NCI-H1092 treated with DMSO at 0.1 percent for 48 hours (cell line): ENCODE measurements around the gene ULBP2.
"Not testable (repeated sequence)": the region's sequence is repeated elsewhere in the genome, so short reads cannot be mapped to it uniquely, and the experiment has no call there.

Experiments used
- DNase-seq: peaks from one replicate; lab custom pipeline; 2025; lab: John Stamatoyannopoulos, UW

ULBP2 gene, protein sequence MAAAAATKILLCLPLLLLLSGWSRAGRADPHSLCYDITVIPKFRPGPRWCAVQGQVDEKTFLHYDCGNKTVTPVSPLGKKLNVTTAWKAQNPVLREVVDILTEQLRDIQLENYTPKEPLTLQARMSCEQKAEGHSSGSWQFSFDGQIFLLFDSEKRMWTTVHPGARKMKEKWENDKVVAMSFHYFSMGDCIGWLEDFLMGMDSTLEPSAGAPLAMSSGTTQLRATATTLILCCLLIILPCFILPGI

DNA sequence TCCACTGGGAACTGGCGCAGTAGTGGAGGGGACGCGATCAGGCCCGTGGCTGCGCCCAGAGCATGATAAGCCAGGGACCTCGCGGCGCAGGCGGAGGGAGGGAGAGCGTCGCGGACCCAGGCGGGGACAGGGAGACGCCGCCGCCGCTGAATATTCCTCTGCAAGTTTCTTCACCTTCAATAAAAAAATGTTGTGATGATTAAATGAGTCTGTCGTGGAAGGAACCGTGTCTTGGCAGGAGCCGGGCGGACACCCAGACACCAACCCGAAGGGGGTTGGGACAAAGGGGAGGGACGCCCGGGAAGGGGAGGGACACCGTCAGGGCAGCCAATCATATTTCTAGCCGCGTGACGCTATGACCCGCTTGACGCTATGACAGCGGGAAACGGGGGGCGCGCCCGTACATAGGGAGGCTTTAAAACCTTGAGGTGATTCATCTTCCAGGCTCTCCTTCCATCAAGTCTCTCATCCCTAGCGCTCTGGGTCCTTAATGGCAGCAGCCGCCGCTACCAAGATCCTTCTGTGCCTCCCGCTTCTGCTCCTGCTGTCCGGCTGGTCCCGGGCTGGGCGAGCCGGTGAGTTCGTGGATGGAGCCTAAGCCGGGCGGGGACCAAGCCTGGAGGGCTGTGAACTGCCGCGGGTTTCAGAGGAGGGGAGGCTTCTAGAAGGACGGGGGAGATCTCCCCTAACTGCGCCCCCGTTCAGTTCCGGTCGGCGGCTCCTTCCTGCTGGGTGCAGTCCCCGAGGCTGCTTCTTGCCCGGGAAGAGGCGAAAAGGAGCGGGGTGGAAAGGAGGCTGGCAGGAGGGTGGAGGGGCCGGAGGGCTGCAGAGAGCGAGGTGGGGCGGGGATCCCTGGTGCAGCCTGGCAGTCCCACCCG lies at the start of gene ULBP2:
ULBP2 (plus strand) TSS at position 432 of the 878 bp plus-strand sequence; CDS start at position 491, 59 bp downstream.
- peak; percentile 84 for DNase-seq

DNA sequence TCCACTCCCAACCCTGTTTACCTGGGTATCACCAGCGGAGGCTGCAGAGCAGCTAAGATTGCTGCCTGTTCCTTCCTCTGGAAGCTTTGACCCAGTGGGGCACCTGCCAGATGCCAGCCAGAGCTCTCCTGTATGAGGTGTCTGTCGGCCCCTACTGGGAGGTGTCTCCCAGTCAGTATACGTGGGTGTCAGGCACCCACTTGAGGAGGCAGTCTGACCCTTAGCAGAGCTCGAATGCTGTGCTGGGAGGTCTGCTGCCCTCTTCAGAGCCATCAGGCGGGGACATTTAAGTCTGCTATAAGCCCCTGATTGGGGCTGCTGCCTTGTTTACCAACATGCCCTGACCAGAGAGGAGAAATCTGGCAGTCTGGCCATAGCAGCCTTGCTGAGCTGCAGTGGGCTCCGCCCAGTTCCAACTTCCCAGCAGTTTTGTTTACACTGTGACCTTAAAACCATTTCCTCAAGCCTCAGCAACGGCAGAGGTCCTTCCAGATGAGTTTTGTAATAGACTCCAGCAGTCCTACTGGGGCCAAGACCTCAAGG lies 46.7 kb upstream of the ULBP2 start:
- no peak for DNase-seq

DNA sequence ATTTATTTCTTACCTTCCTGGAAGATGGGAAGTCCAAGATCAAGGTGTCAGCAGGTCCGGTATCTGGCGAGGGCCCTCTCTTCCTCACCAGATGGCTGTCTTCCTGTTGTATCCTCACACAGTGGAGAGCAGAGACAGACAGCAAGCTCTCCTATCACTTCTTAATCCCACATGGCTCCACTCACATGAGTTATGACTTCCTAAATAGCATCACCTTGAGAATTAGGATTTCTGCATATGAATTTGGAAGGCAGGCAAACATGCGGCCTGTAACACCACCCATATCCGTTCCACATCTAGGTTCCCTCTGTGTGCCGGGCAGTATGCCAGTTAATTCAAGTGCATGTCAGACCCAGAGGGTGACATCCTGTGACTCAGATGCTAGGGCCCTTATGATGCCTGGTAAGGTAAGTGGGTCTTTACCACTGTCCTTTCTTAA lies 46.0 kb upstream of the ULBP2 start:
- DNase-seq, result peak; percentile 10

DNA sequence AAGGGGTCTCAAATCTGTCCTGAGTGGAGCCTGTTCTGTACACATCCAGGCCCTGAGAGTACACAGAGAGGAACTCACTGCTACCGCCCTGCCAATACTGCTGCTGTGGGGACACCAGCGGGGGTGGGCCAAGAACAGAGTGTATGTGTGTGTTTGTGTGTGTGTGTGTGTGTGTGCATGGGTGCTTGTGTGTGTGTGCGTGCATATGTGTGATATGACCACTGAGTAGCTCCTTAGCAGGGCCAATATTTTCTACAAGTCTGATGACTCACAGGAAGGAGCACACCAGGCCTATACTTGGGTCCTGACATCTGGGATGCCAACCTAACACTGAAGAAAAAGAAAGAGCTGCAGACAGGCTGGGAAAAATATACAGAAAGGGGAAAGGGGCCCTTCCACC lies 45.3 kb upstream of the ULBP2 start:
- no peak for DNase-seq

DNA sequence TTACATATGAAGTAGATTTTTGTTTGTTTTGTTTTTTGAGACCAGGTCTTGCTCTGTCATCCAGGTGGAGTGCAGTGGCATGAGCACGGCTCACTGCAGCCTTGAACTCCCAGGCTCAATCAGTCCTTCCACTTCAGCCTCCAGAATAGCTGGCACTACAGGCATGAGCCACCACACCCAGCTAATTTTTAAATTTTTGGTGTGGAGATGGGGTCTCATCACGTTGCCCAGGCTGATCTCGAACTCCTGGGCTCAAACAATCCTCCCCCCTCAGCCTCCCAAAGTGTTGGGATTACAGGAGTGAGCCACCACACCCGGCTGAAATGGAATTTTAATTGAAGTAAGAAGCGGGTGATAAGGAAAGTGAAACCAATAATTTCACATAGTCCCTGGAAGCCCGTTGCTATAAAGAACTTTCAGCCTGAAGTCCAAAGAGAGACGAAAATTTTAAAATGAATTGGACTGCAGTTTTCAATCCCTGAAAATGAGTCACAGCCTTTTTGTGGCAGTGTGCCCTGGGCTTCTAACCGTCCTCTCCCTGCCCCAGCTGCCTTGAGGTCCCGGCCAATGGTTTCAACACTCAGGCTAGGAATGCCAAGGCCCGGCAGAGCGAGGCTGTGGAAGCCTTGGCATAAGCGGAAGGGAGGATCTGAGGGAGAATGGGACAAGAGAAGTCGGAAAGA lies 44.7 kb upstream of the ULBP2 start:
- no peak for DNase-seq

DNA sequence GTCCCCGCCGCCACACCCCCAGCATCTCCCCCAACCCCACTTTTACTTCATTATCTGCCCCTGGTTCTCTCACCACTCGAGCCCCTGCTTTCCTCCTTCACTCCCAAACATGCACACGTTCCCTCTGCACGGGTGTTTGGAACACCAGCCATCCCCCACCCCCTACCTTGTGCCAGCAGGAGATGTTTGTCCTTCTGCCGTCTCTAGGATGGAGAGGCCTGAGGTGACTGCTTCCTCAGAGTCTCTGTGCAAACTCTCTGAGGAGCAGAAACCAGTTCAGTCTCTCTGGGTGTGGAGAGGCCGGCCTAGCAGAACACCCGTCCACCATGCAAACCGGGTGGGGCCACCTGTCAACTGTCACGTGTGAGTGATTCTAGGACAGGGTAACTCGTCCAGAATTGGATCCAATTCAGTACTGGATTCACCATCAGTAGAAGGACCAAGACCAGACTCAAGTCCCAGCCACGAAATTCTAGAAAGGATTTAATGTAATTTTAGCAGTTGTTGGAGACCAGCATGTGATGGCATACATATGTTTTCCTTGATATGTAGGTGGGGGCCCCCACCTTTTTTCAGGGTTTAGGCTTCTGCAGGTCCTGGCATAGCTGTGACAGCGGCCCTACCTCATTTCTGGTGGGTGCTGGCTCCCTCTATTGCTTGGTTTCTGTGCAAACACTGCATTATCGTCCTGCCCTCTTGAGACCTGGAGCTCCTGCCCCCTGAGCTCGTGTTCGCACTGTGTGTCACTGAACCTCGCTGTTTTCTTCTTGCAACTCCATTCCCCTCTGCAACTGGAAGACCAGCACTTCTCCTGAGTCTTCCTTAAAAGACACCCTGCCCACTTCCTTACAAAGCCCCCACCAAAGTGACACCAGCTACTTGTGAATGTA lies 43.7 kb upstream of the ULBP2 start, which contains the start of gene RAET1E:
RAET1E (minus strand) TSS at position 259 of the 890 bp plus-strand sequence. CDS start 7,212 bp downstream, outside the sequence.
- DNase-seq, result no peak

DNA sequence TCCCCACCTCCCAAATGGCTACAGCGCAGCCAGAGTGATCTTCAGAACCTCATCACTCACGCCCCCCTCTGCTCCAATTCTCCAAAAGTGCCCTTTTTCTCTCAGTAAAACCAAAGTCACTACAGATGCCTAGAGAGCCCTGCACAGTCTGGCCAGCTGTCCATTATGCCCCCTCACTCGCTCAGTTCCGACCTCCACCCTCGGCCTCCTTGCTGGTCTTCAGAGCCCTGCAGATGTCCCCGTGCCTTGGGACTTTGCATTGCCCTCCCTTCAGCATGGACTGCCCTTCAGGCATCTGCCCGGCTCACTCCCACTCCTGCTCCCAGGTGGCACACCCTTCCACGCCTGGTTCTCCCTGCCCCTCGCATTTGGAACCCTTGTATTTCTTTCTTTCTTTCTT lies 42.8 kb upstream of the ULBP2 start:
- no peak for DNase-seq

DNA sequence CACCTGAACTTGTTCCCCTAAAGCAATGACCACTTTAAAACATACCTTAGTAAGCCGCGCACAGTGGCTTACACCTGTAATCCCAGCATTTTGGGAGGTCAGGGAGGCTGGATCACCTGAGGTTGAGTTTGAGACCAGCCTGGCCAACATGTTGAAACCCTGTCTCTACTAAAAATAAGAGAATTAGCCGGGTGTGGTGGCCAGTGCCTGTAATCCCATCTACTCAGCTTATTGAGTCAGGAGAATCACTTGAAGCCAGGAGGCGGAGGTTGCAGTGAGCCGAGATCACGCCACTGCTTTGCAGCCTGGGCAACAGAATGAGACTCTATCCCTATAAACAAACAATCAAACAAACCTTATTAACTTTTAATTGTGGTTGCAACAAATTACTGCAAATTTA lies 42.3 kb upstream of the ULBP2 start:
- no peak for DNase-seq

DNA sequence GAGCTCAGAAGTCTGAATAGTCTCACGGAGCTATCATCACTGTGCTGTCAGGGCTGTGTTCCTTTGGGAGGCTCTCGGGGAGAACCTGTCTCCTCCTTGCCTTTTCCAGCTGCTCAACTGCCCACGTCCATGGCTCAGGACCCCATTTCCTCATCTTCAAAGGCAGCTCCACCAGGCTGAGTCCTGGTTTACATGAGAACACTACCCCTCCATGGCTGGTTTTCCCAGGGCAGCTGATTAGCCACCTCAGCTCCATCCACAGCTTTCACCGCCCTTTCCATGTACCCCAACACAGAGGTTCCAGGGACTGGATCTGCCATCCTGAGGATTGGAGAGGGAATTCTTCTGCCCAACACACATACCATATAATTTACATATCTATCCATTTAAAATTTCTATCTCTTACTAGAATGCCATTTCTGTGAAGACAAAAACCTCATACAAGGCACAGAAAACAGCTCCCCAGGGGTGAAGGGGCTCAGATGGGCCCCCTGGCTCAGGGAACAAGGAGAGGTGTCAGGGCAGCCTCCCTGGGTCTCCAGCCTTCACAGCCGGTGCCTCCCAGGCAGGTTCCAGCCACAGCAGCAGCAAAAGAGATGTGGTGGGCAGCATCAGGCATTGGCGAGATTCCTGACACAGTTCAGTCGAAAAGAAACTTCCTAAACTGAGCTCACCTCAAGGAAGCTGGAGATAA lies 41.7 kb upstream of the ULBP2 start:
- DNase-seq, result no peak

DNA sequence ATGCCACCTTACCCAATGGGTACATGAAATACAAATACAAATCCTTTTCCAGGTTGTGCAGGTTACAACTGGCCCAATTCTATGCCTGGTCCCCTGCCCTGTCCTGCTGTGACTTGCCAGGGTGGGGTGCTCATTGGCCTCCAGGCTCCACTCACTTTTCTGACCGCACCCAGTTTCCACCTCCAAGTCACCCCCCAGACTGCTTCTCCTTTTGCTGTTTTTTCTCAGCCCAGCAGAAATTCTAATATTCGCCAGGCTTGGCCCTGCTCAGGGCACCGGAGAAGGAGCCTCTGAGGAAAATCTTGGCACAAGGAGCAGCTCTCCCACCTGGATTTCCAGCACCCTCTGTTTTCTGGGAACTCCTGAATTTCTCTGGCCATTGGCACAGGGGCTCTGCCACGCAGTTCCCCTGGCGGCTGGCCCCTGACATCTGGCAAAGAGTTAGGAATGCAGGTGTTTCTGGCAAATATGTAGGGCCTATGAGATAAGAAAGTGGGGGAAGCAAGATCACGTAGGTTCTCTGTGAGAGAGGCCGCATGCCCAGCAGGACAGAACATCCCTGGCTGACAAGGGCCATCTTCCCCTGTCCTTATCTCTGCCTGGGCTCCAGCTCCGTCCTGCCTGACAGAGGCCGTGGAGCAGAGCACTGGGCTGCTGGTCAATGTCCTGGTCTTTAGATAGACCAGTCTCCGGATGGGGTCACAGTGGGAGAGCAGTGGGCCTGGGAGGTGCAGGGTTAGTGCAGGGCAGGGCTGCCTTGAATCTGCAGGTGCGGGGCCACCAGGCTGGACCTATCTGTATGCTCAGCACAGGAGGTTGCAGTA lies 41.0 kb upstream of the ULBP2 start:
- DNase-seq, result no peak

DNA sequence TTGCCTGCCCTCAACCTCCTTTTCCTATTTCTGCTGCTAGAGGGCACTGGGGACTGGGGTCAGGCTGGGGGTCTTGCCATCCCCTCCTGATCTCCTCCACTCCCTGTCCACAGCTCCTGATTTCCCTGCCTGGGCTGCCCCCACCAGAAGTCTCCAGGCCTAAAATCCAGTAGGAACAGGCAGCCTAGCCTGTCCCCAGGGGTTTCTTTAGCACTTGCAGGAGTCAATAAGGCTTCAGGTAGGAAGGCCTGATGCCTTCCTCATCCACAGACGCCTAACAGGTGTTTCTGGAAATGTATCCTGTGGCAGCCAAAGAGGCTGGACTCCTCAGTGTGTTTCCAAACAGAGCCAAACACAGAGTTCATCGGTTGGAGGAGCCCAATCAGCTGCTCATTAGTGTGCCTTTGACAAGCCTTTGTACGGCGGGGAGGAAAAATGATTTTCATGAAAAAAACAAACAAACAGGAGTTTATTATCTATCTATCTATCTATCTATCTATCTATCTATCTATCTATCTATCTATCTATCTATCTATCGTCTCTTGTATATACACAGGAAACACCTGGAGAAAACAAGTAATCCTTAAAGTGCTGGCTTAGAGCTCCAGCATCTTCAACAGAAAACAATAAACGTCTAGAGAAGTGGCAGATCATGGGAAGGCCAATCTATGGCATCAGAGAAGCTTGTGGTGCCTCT lies 40.2 kb upstream of the ULBP2 start:
- DNase-seq, result no peak

DNA sequence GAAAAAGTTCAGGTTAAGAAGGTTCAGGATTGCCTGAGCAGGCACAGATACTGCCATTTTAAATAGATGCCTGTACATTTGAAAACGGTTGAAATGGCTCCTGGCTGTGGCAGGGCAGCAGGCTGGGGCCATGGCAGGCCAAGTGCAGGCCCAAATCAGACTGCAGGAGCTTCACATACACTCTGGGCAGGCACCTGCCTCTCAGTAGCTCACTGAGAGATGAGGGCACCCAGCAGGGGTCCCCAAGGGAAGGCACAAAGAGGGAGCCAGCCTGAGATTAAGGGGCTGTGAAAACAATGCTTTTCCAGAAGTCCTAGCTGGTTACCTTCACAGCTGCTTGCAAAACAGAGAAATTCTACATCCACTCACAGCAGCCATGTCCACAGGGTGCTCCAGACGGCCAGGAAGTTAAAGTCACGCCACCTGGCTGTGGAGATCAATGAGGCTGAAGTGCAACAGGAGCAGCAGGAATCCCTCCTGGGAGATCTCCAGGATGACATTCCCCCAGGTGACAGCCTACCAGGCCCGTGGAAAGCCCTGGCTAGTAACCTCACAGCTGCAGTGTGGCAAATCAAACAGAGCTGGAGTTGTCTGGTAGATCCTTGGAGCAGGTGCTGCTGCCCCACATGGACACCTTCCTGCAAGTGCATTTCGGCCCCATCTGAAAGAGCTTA lies 37.7 kb upstream of the ULBP2 start:
- peak; percentile 37 for DNase-seq

DNA sequence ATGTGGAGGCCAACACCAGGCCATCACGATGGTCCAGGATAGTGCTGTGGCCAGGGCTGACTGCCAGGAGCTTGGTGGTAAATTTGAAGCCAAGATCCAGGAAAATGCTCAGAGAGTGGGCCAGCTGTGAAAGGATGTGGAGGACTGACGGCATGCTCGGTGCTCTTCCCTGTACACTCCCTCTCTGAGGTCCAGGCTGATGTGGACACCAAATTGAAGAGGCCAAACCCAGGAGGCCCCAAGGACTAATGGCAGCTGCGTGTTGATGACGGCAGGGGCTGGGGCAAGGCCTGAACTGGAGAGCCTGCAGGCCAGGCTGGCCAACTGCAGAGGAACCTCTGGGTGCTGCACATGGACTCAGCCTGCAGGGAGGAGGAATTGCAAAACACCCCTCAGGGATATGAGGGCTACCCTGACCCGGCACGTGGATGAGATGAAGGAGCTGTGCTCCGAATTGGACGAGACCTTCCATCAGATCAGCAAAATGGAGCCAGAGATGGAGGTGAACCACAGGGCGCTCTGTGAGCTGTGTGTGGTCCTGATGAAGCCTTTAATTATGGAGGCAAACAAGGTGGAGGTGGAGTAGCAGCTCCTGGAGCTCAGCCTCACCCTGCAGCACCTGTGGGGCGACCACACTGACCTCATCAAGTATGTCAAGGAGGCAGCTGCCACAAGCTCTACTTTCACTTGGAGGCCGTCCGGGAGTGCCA lies 37.0 kb upstream of the ULBP2 start:
- no peak for DNase-seq

DNA sequence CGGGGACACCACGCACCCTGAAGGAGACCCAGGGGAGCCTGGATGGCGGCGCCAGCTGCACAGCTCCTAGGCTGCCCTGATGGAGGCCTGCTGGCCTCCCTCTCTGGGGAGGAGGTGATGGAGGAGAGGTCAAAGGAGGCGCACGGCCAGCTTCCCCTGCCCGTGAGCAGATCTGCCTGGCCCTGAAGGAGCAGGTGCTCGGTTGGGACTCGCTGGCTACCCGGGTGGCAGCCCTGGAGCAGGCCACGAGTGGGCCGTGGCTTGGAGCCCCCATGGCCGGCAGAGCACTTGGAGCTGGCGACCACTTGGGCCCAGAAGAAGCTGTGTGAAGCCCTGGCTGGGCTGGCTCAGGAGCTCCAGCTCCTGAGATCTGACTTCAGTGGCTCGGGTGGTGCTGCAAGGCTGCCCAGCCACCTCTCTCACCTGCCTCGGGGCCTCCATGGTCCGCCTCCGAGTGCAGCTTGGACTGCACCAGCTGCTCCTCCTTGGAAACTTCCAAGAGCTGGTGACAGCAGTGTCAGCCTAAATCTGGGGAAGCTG lies 36.4 kb upstream of the ULBP2 start:
- DNase-seq, result no peak

DNA sequence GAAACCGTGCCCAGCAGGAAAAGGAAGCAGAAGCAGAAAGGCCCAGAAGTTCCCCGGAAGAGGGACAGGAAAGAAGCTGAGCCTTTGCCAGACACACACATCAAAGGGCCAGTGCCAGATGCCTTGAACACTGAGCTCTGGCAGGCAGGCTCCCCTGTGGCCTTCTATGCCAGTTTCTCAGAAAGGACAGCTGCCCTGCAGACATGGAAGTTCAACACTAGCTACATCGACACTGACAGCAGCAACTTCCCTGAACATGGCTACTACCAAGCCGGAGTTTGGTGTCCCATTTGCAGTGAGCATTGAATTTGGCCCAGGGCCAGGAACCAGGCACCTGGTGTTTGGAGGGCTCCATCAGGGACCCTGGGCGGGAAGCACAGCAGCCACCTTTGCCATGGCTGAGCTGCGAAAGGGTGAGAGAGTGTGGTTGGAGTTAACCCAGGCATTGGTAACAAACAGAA lies 35.9 kb upstream of the ULBP2 start:
- DNase-seq, result no peak

DNA sequence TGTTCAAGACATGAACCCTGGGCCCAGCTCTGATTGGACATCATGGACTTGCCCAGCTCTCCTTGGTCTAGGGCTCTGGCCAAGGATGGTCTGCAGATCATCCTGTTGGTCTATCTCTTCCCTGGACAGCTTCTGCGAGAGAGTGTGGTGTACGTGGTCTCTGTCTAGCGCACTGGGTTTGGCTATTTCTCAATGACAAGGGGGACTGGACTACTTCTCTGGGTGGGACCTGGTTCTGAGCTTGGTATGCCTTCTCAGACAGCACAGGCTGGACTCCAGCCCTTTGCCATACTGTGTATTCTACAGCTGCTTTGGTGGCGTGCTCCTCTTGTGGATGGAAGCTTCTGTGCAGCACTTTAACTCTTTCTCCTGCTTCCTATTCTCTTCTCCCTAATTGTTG lies 35.4 kb upstream of the ULBP2 start:
- no peak for DNase-seq

DNA sequence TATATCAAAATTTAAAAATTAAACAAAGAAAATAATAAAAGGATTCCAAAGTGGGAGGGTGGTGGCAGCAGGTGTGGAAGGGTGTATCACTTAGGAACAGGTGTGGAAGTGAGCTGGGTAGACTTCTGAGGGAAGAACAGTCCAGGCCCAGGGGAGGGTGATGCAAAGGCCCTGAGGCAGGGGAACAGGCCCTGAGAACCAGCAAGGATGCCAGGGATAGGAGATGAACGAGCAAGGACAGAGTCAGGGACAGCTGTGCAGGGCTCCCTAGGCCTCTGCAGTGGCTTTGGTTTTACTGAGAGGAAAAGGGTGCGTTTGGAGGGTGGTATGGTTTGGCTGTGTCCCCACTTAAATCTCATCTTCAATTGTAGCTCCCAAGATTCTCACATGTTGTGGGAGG lies 34.5 kb upstream of the ULBP2 start:
- no peak for DNase-seq

DNA sequence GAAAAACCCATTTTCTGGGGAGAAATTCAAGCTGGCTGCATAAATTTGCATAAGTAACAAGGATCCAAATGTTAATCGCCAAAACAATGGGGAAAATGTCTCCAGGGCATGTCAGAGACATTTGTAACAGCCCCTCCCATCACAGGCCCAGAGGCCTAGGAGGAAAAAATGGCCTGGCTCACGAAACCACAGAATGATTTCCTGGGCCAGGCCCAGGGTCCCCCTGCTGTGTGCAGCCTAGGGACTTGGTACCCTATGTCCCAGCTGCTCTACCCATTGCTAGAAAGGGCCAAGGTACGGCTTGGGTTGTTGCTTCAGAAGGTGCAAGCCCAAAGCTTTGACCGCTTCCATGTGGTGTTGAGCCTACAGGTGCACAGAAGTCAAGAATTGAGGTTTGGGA lies 33.3 kb upstream of the ULBP2 start:
- not testable (repeated sequence) for DNase-seq
